H9 (cell line): ENCODE data around the gene ZNF618. TPM values are rescaled to one million over a fixed set of nuclear protein-coding genes. Genes with fewer than 3 reads are reported as not detected.

Experiments used
- DNase-seq: peaks from one replicate; pipeline ENCODE4 v3.0.0-alpha.2; 2017
- H2AFZ ChIP-seq: one replicate; pipeline ENCODE4 v1.6.1; 2013; ENCODE audit warnings: mild to moderate bottlenecking, low read length, control low read depth, moderate library complexity
- H2AK5ac ChIP-seq: 2 replicates; pipeline ENCODE4 v1.6.1; 2013; ENCODE audit warnings: low read length, control low read depth, mixed read lengths; ENCODE audit not compliant: insufficient read length
- H2BK120ac ChIP-seq: one replicate; pipeline ENCODE4 v1.6.1; 2013; ENCODE audit warnings: low read depth, mild to moderate bottlenecking, low read length, control low read depth, inconsistent platforms; ENCODE audit not compliant: poor library complexity, severe bottlenecking
- H2BK12ac ChIP-seq: 2 replicates; pipeline ENCODE4 v1.6.1; 2013; ENCODE audit warnings: low read length, control low read depth, mixed read lengths, low read depth; ENCODE audit not compliant: insufficient read length
- H2BK15ac ChIP-seq: 2 replicates; pipeline ENCODE4 v1.6.1; 2013; ENCODE audit warnings: low read depth, low read length, control low read depth
- H2BK20ac ChIP-seq: one replicate; pipeline ENCODE4 v1.6.1; 2013; ENCODE audit warnings: low read depth, mild to moderate bottlenecking, low read length, control low read depth, inconsistent platforms; ENCODE audit not compliant: poor library complexity, severe bottlenecking
- H2BK5ac ChIP-seq: 2 replicates; pipeline ENCODE4 v1.6.1; 2013; ENCODE audit warnings: low read length, control low read depth, mixed read lengths; ENCODE audit not compliant: insufficient read length
- H3K14ac ChIP-seq: 2 replicates; pipeline ENCODE4 v1.6.1; 2013; ENCODE audit warnings: low read length, control low read depth; ENCODE audit not compliant: insufficient read depth
- H3K18ac ChIP-seq: 2 replicates; pipeline ENCODE4 v1.6.1; 2013; ENCODE audit warnings: low read depth, mild to moderate bottlenecking, mixed read lengths, low read length, control low read depth; ENCODE audit not compliant: insufficient read length
- H3K23ac ChIP-seq: 2 replicates; pipeline ENCODE4 v1.6.1; 2013; ENCODE audit warnings: low read length, control low read depth, mixed read lengths, low read depth; ENCODE audit not compliant: insufficient read length
- H3K23me2 ChIP-seq: 2 replicates; pipeline ENCODE4 v1.6.1; 2013; ENCODE audit warnings: low read depth, mild to moderate bottlenecking, mixed read lengths, low read length, control low read depth; ENCODE audit not compliant: insufficient read length, poor library complexity, severe bottlenecking
- H3K27ac ChIP-seq: 2 replicates; pipeline ENCODE4 v1.5.1; 2013; ENCODE audit warnings: low read length, control low read depth, mixed read lengths, low read depth; ENCODE audit not compliant: insufficient read length
- H3K27me3 ChIP-seq: 2 replicates; pipeline ENCODE4 v1.6.1; 2013; ENCODE audit warnings: low read length, control low read depth, inconsistent platforms; ENCODE audit not compliant: insufficient read depth
- H3K4ac ChIP-seq: 2 replicates; pipeline ENCODE4 v1.6.1; 2013; ENCODE audit warnings: low read depth, mild to moderate bottlenecking, control low read depth, inconsistent platforms, low read length, moderate library complexity
- H3K4me1 ChIP-seq: 2 replicates; pipeline ENCODE4 v1.6.1; 2013; ENCODE audit warnings: low read length, control low read depth, inconsistent platforms; ENCODE audit not compliant: insufficient read depth
- H3K4me2 ChIP-seq: 2 replicates; pipeline ENCODE4 v1.6.1; 2013; ENCODE audit warnings: low read length, control low read depth, mixed read lengths; ENCODE audit not compliant: insufficient read length, insufficient read depth
- H3K56ac ChIP-seq: 2 replicates; pipeline ENCODE4 v1.6.1; 2013; ENCODE audit warnings: low read depth, mild to moderate bottlenecking, mixed read lengths, low read length, control low read depth; ENCODE audit not compliant: insufficient read length
- H3K79me1 ChIP-seq: 2 replicates; pipeline ENCODE4 v1.6.1; 2013; ENCODE audit warnings: low read depth, mild to moderate bottlenecking, moderate library complexity, low read length, control low read depth, inconsistent platforms; ENCODE audit not compliant: insufficient read depth, poor library complexity, severe bottlenecking
- H3K79me2 ChIP-seq: 2 replicates; pipeline ENCODE4 v1.6.1; 2013; ENCODE audit warnings: low read length, control low read depth, inconsistent platforms; ENCODE audit not compliant: insufficient read depth
- H3K9ac ChIP-seq: 2 replicates; pipeline ENCODE4 v1.6.1; 2013; ENCODE audit warnings: low read length, control low read depth, mixed read lengths; ENCODE audit not compliant: insufficient read length; ENCODE audit errors: extremely low read depth
- H3K9me3 ChIP-seq: one replicate; pipeline ENCODE4 v1.6.1; 2013; ENCODE audit warnings: low read depth, low read length, inconsistent platforms; ENCODE audit not compliant: control insufficient read depth
- H3T11ph ChIP-seq: one replicate; pipeline ENCODE4 v1.6.1; 2013; ENCODE audit warnings: mild to moderate bottlenecking, low read length, control low read depth, inconsistent platforms
- H4K20me1 ChIP-seq: one replicate; pipeline ENCODE4 v1.6.1; 2013; ENCODE audit not compliant: control insufficient read depth, insufficient read length, insufficient read depth
- H4K5ac ChIP-seq: 2 replicates; pipeline ENCODE4 v1.6.1; 2013; ENCODE audit warnings: low read depth, mild to moderate bottlenecking, mixed read lengths, low read length, control low read depth; ENCODE audit not compliant: insufficient read length
- H4K8ac ChIP-seq: replicated peaks from 2 replicates; pipeline ENCODE4 v1.6.1; 2013; ENCODE audit warnings: low read length, control low read depth, mixed read lengths, low read depth; ENCODE audit not compliant: insufficient read length
- H4K91ac ChIP-seq: 2 replicates; pipeline ENCODE4 v1.6.1; 2013; ENCODE audit warnings: low read depth, mild to moderate bottlenecking, moderate library complexity, mixed read lengths, low read length, control low read depth; ENCODE audit not compliant: insufficient read length
- H3K27ac Mint-ChIP-seq, 3 experiments: 2 replicates in 2 of 3; 3 replicates in 1 of 3; pipeline ENCODE4 v1.8.0; 2020 to 2021; ENCODE audit warnings: mixed read lengths in 3 of 3, mild to moderate bottlenecking in 1 of 3, moderate library complexity in 1 of 3
- H3K27me3 Mint-ChIP-seq: 2 replicates; pipeline ENCODE4 v1.8.0; 2021; ENCODE audit warnings: low read depth, mild to moderate bottlenecking, moderate library complexity, mixed read lengths
- H3K36me3 Mint-ChIP-seq, 3 experiments: 2 replicates in 2 of 3; 3 replicates in 1 of 3; pipeline ENCODE4 v1.8.0; 2020 to 2021; ENCODE audit warnings: low read depth in 3 of 3, mixed read lengths in 3 of 3; ENCODE audit not compliant: insufficient read depth in 1 of 3
- H3K4me1 Mint-ChIP-seq, 2 experiments: 2 replicates each; pipeline ENCODE4 v1.8.0; 2020; ENCODE audit warnings: mixed read lengths in 2 of 2
- H3K4me3 Mint-ChIP-seq, 2 experiments: 2 replicates in 1 of 2; 3 replicates in 1 of 2; pipeline ENCODE4 v1.8.0; 2020 to 2021; ENCODE audit warnings: mild to moderate bottlenecking in 2 of 2, mixed read lengths in 2 of 2, moderate library complexity in 1 of 2
- H3K9me3 Mint-ChIP-seq, 2 experiments: 2 replicates in 1 of 2; 3 replicates in 1 of 2; pipeline ENCODE4 v1.8.0; 2020; ENCODE audit warnings: mild to moderate bottlenecking in 2 of 2, mixed read lengths in 2 of 2, moderate library complexity in 1 of 2
- CTCF ChIP-seq: fragments of 200-600 bp; sonication (generic); conservative IDR thresholded peaks from 3 replicates; pipeline ENCODE4 v1.8.0; 2021; ENCODE audit warnings: antibody characterized with exemption, mild to moderate bottlenecking
- WGBS: extraction: QIAGEN DNeasy Blood & Tissue Kit; methylation state at CpG from one replicate; pipeline ENCODE4 v1.1.7; 2013; ENCODE audit warnings: missing lambda C conversion rate, low lambda C conversion rate, mixed read lengths; ENCODE audit not compliant: insufficient read length; ENCODE audit errors: extremely low coverage; 5-methylcytosine and 5-hydroxymethylcytosine counted together
- total RNA-seq: library from RNA; stranded (reverse); gene quantifications from 2 replicates; pipeline ENCODE4 v1.2.1, GENCODE V29; 2021

The ZNF618 gene
- total RNA-seq, 1 experiment from 2014 or later: 13.6 TPM

- peaks cover 3% of the 10 kb centered on the region; the same call in 1 of the 2 replicates for H3K4me1 ChIP-seq
- H2BK12ac ChIP-seq: no peak overlapping the region
- H2BK120ac ChIP-seq: no peak overlapping the region
- no peak overlapping the region for H3K18ac ChIP-seq
- no peak overlapping the region for H3K14ac ChIP-seq
- H3K23me2 ChIP-seq: no peaks in the 10 kb centered on the region
- H3K27ac ChIP-seq: no peak overlapping the region
- H2BK5ac ChIP-seq: no peak overlapping the region
- Mint-ChIP-seq H3K4me3 (no peak overlapping the region), H3K36me3 (peaks cover 21 to 40% (median 30%) of the 10 kb centered on the region in 3 experiments), H3K9me3 (no peaks in the 10 kb centered on the region; a peak in 1 of 5 replicates), H3K4me1 (peaks cover 12 to 14% of the 10 kb centered on the region in 2 experiments), H3K27me3 (no peaks in the 10 kb centered on the region), H3K27ac (no peak overlapping the region)
- H3T11ph ChIP-seq: no peak overlapping the region
- TF ChIP-seq CTCF: no peak
- no peak overlapping the region for H2AK5ac ChIP-seq
- no peak overlapping the region for H3K4me2 ChIP-seq
- H3K9me3 ChIP-seq: no peaks in the 10 kb centered on the region
- no peak overlapping the region for H3K9ac ChIP-seq
- no peak overlapping the region for H2AFZ ChIP-seq
- H3K27me3 ChIP-seq: no peaks in the 10 kb centered on the region
- no peaks in the 10 kb centered on the region for H4K20me1 ChIP-seq
- no peak overlapping the region for H4K91ac ChIP-seq
- WGBS: no CpG with 5 or more reads among the region's 2 CpGs
- no peak for DNase-seq
- no peaks in the 10 kb centered on the region for H3K79me2 ChIP-seq
- H3K4ac ChIP-seq: no peak overlapping the region
- H4K8ac ChIP-seq: no peak overlapping the region
- no peak overlapping the region for H3K23ac ChIP-seq
- no peak overlapping the region for H2BK20ac ChIP-seq
- H3K56ac ChIP-seq: no peak overlapping the region
- H3K79me1 ChIP-seq: no peaks in the 10 kb centered on the region
- no peak overlapping the region for H2BK15ac ChIP-seq
- no peak overlapping the region for H4K5ac ChIP-seq
Measured at GRCh38 chr9:114012126-114012525, 136.0 kb downstream of the ZNF618 start.
